22Rv1 (cell line): ENCODE data around the gene ACADL.
A peak's percentile ranks its signal among the peaks of the same experiment; 100 is the strongest.

Experiments
- H3K27ac ChIP-seq: fragments of 450-650 bp; 2 replicates; pipeline ENCODE4 v1.5.1; 2017
- ZFX ChIP-seq: fragments of 450-650 bp; IDR thresholded peaks from 2 replicates; pipeline ENCODE4 v1.6.1; 2017; ENCODE audit warnings: antibody characterized with exemption, borderline replicate concordance
- TF ChIP-seq, protein P1 (sequence below): fragments of 450-650 bp; IDR thresholded peaks from 2 replicates; pipeline ENCODE4 v1.5.1; 2017; ENCODE audit warnings: mild to moderate bottlenecking

ACADL gene

DNA sequence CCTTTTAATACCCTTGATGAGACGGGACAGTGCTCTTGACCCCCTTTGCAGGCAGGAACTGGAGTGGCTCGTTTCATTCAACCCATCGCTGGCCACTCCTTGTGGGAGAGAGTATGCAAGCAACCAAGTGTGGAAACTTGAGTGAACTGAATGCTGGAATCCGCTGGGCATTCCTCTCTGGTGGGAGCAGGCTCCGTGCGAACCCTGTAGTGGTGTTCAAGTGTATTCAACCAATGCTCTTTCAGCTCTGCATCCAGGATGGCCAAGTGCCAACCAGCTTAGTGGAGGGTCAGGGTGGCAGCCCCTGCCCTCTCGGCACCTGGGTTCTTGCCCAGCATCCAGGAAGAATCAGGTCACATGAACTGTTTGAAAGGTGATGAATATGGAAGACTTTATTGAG, 3.3 kb upstream of the ACADL start:
- TF ChIP-seq, protein P1, sequence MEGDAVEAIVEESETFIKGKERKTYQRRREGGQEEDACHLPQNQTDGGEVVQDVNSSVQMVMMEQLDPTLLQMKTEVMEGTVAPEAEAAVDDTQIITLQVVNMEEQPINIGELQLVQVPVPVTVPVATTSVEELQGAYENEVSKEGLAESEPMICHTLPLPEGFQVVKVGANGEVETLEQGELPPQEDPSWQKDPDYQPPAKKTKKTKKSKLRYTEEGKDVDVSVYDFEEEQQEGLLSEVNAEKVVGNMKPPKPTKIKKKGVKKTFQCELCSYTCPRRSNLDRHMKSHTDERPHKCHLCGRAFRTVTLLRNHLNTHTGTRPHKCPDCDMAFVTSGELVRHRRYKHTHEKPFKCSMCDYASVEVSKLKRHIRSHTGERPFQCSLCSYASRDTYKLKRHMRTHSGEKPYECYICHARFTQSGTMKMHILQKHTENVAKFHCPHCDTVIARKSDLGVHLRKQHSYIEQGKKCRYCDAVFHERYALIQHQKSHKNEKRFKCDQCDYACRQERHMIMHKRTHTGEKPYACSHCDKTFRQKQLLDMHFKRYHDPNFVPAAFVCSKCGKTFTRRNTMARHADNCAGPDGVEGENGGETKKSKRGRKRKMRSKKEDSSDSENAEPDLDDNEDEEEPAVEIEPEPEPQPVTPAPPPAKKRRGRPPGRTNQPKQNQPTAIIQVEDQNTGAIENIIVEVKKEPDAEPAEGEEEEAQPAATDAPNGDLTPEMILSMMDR, result no peak
- TF ChIP-seq ZFX, result no peak
- no peak overlapping the region for H3K27ac ChIP-seq

DNA sequence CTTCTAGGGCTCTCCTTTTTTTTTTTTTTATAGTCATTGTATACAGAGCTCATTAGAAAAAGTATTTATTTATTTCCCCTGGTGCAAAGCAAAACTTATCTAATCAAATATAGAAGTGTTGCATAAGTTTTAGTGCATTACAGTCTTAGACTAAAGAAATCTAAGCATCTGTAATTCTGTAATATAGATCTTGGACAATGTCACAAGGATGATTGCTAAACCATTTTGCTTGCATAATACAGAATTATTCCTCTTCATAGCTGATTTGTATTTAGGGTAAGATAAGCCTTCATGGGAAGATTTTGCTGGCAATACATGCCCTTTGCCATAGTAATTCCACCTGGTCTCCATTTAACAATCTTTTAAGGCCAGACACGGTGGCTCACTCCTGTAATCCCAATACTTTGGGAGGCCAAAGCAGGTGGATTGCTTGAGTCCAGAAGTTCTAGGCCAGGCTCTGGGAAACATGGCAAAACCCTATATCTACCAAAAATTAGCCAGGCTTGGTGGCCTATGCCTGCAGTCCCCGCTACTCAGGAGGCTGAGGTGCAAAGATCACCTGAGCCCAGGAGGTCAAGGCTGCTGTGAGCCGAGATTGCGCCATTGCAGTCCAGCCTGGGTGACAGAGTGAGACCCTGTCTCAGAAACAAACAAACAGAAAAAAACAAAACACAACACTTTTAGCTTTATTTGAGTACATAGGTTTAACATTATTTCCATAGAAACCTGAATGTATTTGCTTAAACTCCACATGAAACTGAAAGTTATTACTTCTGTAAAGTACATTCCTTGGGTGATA, 2.2 kb upstream of the ACADL start:
- peak overlapping the region; percentile 80 for H3K27ac ChIP-seq
- TF ChIP-seq ZFX, result no peak
- TF ChIP-seq, protein P1, result no peak

GRCh38 chr2:210226223-210226622, 976 bp upstream of the ACADL start:
- TF ChIP-seq, protein P1, result no peak
- TF ChIP-seq ZFX, result no peak
- peak overlapping the region; percentile 80 for H3K27ac ChIP-seq

DNA sequence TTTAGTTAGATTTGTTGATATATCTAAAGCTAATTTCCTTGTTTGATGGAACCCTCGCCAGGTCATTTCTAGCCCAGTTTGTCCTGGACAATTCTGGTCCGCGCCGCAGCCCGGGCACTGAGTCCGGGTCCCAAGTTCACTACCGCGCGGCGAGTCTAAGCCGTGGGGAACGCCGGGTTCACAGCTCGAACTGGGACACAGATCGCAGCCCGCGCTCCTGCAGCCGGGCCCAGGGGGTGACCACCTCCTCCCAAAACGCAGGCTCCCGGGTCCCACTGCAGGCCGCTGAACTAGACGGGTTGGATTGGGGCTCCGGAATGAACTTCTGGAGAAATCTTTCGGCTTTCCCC, 681 bp downstream of the ACADL start:
- no peak for TF ChIP-seq ZFX
- TF ChIP-seq, protein P1, result no peak
- H3K27ac ChIP-seq, result peak overlapping the region; percentile 80

DNA sequence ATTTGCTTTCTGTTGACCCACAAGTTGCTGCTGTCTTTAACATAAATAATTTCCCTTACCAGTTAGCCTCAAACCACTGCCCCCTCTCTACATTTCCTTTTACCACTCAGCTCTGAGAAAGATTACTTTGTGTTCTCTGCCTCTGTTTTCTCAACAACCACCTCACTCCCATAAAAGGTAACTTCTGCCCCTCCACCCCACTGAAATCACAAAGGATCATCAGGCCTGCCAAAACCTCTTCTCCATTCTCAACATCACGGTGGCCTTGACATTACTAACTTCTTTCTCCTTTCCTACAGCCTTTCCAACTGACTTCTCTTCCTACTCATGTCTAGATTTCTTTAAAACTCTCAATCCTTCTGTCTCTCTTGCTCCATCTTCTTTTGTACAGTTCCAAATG, 10.1 kb downstream of the ACADL start:
- peak overlapping the region; percentile 64 for H3K27ac ChIP-seq
- no peak for TF ChIP-seq ZFX
- TF ChIP-seq, protein P1, result no peak

- peak overlapping the region; percentile 63 for H3K27ac ChIP-seq
- TF ChIP-seq ZFX, result no peak
- TF ChIP-seq, protein P1, result no peak
Measured at GRCh38 chr2:210210185-210210584, 15.1 kb downstream of the ACADL start.

DNA sequence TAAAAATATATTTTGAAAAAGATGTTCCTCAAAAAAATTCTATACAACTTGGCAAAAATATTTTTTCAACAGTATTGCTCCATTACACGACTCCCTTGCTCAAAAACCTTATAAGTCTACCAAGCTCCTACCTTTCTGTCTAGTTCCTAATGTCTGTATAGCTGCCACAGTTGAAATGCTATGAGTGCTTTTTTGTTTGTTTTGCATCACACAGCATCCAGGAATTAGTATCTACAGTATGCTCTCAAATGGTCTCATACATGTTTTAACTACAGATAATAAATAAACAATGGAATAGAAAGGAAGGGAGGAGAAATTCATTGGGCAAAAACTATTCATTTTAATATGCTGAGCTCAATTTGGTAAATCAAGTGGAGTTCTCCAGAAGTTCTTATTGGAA, 17.3 kb downstream of the ACADL start:
- TF ChIP-seq, protein P1, result no peak
- TF ChIP-seq ZFX, result no peak
- peak overlapping the region; percentile 63 for H3K27ac ChIP-seq
